ENCODE measurements around the gene SCAF4. TPM values are rescaled to one million over a fixed set of nuclear protein-coding genes. Genes with fewer than 3 reads are reported as not detected.
"Not testable (repeated sequence)": the region's sequence is repeated elsewhere in the genome, so short reads cannot be mapped to it uniquely, and the experiment has no call there.

Gene SCAF4
- polyA plus RNA-seq, 10 donors = 18.5 to 29.1 (median 25.2) TPM

GRCh38 chr21:31650930-31651329, 81.0 kb downstream of the SCAF4 start:
- no peak for DNase-seq

DNA sequence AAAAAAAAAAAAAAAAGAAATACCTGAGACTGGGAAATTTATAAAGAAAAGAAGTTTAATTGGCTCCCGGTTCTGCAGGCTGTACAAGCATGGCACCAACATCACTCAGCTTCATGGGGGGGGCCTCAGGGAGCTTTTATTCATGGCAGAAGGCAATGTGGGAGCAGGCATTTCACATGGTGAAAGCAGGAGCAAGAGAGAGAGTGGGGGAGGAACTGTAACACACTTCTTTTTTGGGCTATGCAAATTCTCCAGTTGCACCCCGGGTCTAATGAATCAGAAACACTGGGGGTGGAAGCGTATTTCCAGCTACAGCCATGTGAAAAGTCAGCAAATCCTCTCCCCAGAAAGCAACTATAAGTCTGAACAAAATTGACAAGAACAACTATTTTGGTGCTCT, 84.3 kb downstream of the SCAF4 start:
- DNase-seq = no peak

- DNase-seq = no peak
Measured at GRCh38 chr21:31644643-31645042, 87.3 kb downstream of the SCAF4 start.

DNA sequence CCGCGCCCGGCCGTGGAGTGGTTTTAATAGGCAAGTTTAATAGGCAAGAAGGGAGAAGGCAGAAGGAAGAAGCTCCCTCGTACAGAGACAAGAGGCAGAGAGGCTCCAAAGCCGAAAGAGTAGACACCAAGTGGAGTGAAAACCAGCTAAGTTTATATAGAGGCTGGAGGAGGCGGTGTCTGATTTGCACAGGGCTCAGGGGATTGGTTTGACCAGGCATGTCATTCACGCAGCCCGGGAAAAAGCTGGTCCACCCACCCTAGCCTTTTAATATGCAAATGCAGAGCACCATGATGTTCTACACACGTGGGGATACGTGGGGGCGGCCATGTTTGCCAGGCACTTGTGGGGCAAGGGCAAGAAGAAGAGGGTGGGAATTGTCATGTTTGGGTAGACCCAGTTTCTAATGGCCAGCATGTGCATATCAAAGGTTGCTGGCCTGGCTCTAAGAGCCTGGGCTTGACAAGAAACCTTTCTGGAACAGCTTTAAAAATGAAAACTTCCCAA, 90.4 kb downstream of the SCAF4 start:
- DNase-seq = no peak

DNA sequence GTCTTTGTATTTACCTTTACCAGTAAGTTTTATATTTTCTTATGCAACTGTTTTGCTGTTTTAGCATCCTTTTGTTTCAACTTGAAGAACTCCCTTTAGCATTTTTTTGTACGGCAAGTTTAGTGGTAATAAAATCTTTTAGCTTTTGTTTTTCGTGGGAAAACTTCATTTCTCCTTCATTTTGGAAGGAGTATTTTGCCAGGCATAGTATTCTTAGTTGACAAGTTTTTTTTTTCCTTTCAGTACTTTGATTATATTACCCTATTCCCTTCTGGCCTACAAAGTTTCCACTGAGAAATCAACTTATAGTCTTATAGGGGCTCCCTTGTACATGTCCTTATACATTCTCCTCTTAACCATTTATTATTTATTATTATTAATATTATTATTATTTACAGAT, 95.0 kb downstream of the SCAF4 start:
- DNase-seq = no peak

GRCh38 chr21:31634993-31635392, 96.9 kb downstream of the SCAF4 start:
- DNase-seq = no peak

DNA sequence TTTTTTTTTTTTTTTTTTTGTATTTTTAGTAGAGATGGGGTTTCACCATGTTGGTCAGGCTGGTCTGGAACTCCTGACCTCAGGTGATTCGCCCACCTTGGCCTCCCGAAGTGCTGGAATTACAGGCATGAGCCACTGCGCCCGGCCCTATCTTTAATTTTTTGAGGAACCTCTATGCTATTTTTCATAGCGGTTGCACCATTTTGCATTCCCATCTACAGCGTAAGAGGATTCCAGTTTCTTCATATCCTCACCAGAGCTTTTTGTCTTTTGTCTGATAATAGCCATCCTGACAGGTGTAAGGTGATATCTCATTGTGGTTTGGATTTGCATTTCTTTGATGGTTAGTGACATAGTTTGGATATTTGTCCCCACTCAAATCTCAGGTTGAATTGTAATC, 100.0 kb downstream of the SCAF4 start:
- not testable (repeated sequence) for DNase-seq

GRCh38 chr21:31629972-31630711, 101.8 kb downstream of the SCAF4 start:
- peak; percentile 11 to 76 (median 17) for DNase-seq

- no peak for DNase-seq
Measured at GRCh38 chr21:31624961-31625491, 106.9 kb downstream of the SCAF4 start.

DNA sequence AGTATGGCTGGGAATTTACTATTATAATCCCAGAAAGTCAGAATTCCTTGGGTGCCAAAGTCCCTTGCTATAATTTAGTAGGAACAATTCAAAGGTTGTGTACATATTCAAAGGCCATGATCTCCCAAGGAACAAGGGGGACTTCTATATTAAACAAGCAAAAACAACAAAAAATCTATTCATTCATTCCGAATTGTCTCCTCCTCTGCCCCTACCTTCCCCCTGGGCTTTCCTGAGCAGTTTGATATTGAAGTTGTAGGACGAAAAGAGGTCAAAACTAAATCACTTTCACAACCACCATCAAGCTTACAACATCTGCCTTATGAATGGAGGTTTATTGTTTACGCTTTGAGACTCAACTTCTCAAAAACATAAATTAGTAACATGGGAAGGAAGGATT, 107.7 kb downstream of the SCAF4 start:
- no peak for DNase-seq

DNA sequence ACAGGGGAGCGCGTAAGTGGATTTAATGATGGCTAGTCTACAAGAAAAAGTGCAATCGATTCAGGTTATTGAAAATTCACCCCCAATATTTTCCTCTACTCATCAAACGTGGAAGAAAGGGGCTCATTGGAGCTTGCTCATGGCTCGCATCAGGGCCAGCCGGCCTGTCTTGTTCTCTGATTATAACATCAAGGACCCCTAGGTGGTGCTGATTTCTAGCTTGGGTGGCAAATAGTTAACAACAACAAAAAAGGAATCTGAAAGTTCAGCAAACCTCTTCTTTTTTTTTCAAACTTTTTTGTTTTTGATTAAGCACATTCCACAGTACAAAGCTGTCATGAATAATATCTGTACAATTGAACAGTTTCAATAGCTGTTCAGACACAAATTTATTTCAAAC, 108.3 kb downstream of the SCAF4 start:
- no peak for DNase-seq

GRCh38 chr21:31622397-31622796, 109.5 kb downstream of the SCAF4 start:
- no peak for DNase-seq

Other genes starting within 250 kb of the SCAF4 start
- 100 to 1,000 TPM; 112 to 161 (median 122) TPM for gene SOD1, start 72.4 kb downstream of the SCAF4 start, polyA plus RNA-seq (ENCODE audit: insufficient read length in 10 of 10)
- 10 to 100 TPM in 1 of 10 donors, 1 to 10 TPM in 9; 5.3 to 13.4 (median 7.0) TPM for gene HUNK, start 140.9 kb upstream of the SCAF4 start, polyA plus RNA-seq (ENCODE audit: insufficient read length in 10 of 10)